HepG2 (cell line): ENCODE measurements around the gene G6PD. TPM values are rescaled to one million over a fixed set of nuclear protein-coding genes. Genes with fewer than 3 reads are reported as not detected.
A peak's percentile ranks its signal among the peaks of the same experiment; 100 is the strongest.

Source experiments
- BCL6 ChIP-seq: IDR thresholded peaks from 2 replicates; pipeline ENCODE4 v1.6.1; 2016; ENCODE audit warnings: missing genetic modification reagents, missing compliant biosample characterization
- ISX ChIP-seq: sonication (generic); formaldehyde crosslinking; conservative IDR thresholded peaks from 2 replicates; pipeline ENCODE4 v1.5.0; 2020; ENCODE audit warnings: missing genetic modification reagents
- MBNL3 ChIP-seq: fragments of 250-450 bp; sonication (Bioruptor Pico); conservative IDR thresholded peaks from 2 replicates; pipeline ENCODE4 v1.8.0; 2022; ENCODE audit warnings: mild to moderate bottlenecking, inconsistent platforms
- MXI1 ChIP-seq: IDR thresholded peaks from 3 replicates; pipeline ENCODE4 v1.6.1; 2012; ENCODE audit warnings: low read depth, low read length, inconsistent platforms, borderline replicate concordance
- NFATC3 ChIP-seq: sonication (generic); formaldehyde crosslinking; IDR thresholded peaks from 2 replicates; pipeline ENCODE4 v1.5.1; 2020; ENCODE audit warnings: mild to moderate bottlenecking, missing genetic modification reagents
- NFE2L2 ChIP-seq: fragments of 150-350 bp; IDR thresholded peaks from 2 replicates; pipeline ENCODE4 v1.6.1; 2014; ENCODE audit warnings: low read length
- NFIB ChIP-seq: sonication (generic); formaldehyde crosslinking; IDR thresholded peaks from 2 replicates; pipeline ENCODE4 v1.9.0; 2021; ENCODE audit warnings: missing genetic modification reagents, mild to moderate bottlenecking, borderline replicate concordance
- SSRP1 ChIP-seq: IDR thresholded peaks from 2 replicates; pipeline ENCODE4 v1.6.1; 2016; ENCODE audit warnings: control low read depth
- ZNF441 ChIP-seq: sonication (generic); formaldehyde crosslinking; IDR thresholded peaks from 2 replicates; pipeline ENCODE4 v1.7.0; 2021; ENCODE audit warnings: missing genetic modification reagents, borderline replicate concordance
- ZNF530 ChIP-seq: sonication (generic); formaldehyde crosslinking; IDR thresholded peaks from 2 replicates; pipeline ENCODE4 v1.5.0; 2020; ENCODE audit warnings: low read depth, mild to moderate bottlenecking, missing genetic modification reagents
- ZNF570 ChIP-seq: sonication (generic); formaldehyde crosslinking; IDR thresholded peaks from 2 replicates; pipeline ENCODE4 v1.4.0; 2020; ENCODE audit warnings: mild to moderate bottlenecking, missing genetic modification reagents, borderline replicate concordance
- ZNF670 ChIP-seq: sonication (generic); formaldehyde crosslinking; IDR thresholded peaks from 2 replicates; pipeline ENCODE4 v1.8.0; 2022; ENCODE audit warnings: mild to moderate bottlenecking, missing genetic modification reagents, borderline replicate concordance
- ZNF766 ChIP-seq: sonication (generic); formaldehyde crosslinking; IDR thresholded peaks from 2 replicates; pipeline ENCODE4 v1.5.0; 2020; ENCODE audit warnings: missing genetic modification reagents, borderline replicate concordance
- ZNF777 ChIP-seq: sonication (generic); formaldehyde crosslinking; IDR thresholded peaks from 2 replicates; pipeline ENCODE4 v1.4.0; 2020; ENCODE audit warnings: missing genetic modification reagents
- polyA plus RNA-seq, 8 experiments: library from polyadenylated mRNA; depleted of rRNA in 3 of 8; stranded (reverse) in 7 of 8; unstranded in 1 of 8; fragments of >200 nt; fragmentation: Illumina TruSeq in 4 of 8; extraction: Trizol in 4 of 8; gene quantifications; 2 replicates each; pipeline versions ENCODE4 v1.2.1 to v1.2.3, GENCODE V29; 2011 to 2016; ENCODE audit warnings: low read depth in 4 of 8, missing spikeins in 1 of 8, mixed read lengths in 1 of 8; ENCODE audit not compliant: insufficient read depth in 1 of 8
- total RNA-seq, 5 experiments: library from RNA; depleted of rRNA; stranded (reverse); fragments of >200 nt; fragmentation: Illumina TruSeq; extraction: Trizol; gene quantifications; 2 replicates each; pipeline ENCODE4 v1.2.3, GENCODE V29; 2016; ENCODE audit warnings: low read depth in 1 of 5
- TF ChIP-seq, protein P1 (sequence below): IDR thresholded peaks from 2 replicates; pipeline ENCODE4 v1.6.1; 2016
- TF ChIP-seq, protein P2 (sequence below): conservative IDR thresholded peaks from 2 replicates; pipeline ENCODE4 v1.6.1; 2018; ENCODE audit warnings: missing genetic modification reagents
- TF ChIP-seq, protein P3 (sequence below): sonication (generic); formaldehyde crosslinking; IDR thresholded peaks from 2 replicates; pipeline ENCODE4 v1.4.0; 2020; ENCODE audit warnings: mild to moderate bottlenecking, missing genetic modification reagents
- TF ChIP-seq, protein P4 (sequence below): sonication (generic); formaldehyde crosslinking; IDR thresholded peaks from 2 replicates; pipeline ENCODE4 v1.5.0; 2020; ENCODE audit warnings: mild to moderate bottlenecking, missing genetic modification reagents
- TF ChIP-seq, protein P5 (sequence below): sonication (generic); formaldehyde crosslinking; IDR thresholded peaks from 2 replicates; pipeline ENCODE4 v1.8.0; 2022; ENCODE audit warnings: mild to moderate bottlenecking, missing genetic modification reagents; ENCODE audit not compliant: insufficient replicate concordance
- TF ChIP-seq, protein P6 (sequence below): sonication (generic); formaldehyde crosslinking; IDR thresholded peaks from 2 replicates; pipeline ENCODE4 v1.5.1; 2020; ENCODE audit warnings: mild to moderate bottlenecking, moderate library complexity, missing genetic modification reagents

Gene G6PD
- total and polyA plus RNA-seq, 2 of the 13 experiments (the other 11 are each of a cell fraction or from before 2014, with no cell fraction given): 18.8 to 28.8 TPM

DNA sequence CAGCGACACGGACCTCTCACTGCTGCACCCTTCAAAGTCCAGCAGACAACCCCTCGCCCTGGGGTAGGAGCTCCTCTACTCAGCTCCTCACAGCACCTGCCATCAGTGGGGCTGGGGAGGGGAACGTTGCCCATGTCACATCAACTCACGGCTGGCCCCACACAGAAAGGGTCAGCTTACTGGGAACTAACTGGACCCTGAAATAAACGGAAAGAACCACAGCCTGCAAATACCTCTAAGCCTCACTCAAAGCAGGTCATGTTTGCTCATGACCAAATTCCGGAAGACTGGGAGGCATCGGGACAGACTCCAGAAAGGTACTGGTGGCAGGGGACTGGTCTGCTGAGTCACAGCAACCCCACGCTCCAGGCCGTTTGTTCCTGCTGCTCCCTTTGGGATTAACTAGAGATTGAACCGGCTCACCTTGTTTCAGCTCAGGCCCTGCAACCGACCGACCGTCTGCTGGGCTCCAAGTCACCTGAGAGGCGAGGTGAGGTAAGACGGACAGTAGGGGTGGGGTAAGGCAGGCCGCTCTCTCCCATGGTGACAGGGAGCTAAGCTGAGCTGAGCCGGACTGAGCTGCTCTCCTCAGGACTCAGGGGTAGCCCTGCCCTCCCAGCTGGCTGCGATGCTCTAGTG, 5.6 kb downstream of the G6PD start (continued):
- TF ChIP-seq NFIB (CRISPR knock-in tag) (no peak), ZNF441 (CRISPR knock-in tag) (no peak), SSRP1 (no peak), ZNF766 (CRISPR knock-in tag) (no peak), MXI1 (peak; percentile 40; the same call in 1 of the 3 replicates), ZNF570 (CRISPR knock-in tag) (no peak), MBNL3 (CRISPR knock-in tag) (no peak), ISX (CRISPR knock-in tag) (no peak), NFATC3 (no peak), ZNF670 (CRISPR knock-in tag) (no peak), NFE2L2 (peak; percentile 67; the same call in 1 of the 2 replicates), BCL6 (CRISPR knock-in tag) (peak; percentile 53; the same call in 1 of the 2 replicates), ZNF777 (no peak), ZNF530 (CRISPR knock-in tag) (no peak)
- TF ChIP-seq, protein P1, sequence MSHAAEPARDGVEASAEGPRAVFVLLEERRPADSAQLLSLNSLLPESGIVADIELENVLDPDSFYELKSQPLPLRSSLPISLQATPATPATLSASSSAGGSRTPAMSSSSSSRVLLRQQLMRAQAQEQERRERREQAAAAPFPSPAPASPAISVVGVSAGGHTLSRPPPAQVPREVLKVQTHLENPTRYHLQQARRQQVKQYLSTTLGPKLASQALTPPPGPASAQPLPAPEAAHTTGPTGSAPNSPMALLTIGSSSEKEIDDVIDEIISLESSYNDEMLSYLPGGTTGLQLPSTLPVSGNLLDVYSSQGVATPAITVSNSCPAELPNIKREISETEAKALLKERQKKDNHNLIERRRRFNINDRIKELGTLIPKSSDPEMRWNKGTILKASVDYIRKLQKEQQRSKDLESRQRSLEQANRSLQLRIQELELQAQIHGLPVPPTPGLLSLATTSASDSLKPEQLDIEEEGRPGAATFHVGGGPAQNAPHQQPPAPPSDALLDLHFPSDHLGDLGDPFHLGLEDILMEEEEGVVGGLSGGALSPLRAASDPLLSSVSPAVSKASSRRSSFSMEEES (CRISPR knock-in tag): 0 out of 2 replicates have a peak, but pooled peaks have one; percentile 35
- TF ChIP-seq, protein P2, sequence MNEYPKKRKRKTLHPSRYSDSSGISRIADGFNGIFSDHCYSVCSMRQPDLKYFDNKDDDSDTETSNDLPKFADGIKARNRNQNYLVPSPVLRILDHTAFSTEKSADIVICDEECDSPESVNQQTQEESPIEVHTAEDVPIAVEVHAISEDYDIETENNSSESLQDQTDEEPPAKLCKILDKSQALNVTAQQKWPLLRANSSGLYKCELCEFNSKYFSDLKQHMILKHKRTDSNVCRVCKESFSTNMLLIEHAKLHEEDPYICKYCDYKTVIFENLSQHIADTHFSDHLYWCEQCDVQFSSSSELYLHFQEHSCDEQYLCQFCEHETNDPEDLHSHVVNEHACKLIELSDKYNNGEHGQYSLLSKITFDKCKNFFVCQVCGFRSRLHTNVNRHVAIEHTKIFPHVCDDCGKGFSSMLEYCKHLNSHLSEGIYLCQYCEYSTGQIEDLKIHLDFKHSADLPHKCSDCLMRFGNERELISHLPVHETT: no peak
- TF ChIP-seq, protein P3, sequence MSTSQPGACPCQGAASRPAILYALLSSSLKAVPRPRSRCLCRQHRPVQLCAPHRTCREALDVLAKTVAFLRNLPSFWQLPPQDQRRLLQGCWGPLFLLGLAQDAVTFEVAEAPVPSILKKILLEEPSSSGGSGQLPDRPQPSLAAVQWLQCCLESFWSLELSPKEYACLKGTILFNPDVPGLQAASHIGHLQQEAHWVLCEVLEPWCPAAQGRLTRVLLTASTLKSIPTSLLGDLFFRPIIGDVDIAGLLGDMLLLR (CRISPR knock-in tag): no peak
- TF ChIP-seq, protein P4, sequence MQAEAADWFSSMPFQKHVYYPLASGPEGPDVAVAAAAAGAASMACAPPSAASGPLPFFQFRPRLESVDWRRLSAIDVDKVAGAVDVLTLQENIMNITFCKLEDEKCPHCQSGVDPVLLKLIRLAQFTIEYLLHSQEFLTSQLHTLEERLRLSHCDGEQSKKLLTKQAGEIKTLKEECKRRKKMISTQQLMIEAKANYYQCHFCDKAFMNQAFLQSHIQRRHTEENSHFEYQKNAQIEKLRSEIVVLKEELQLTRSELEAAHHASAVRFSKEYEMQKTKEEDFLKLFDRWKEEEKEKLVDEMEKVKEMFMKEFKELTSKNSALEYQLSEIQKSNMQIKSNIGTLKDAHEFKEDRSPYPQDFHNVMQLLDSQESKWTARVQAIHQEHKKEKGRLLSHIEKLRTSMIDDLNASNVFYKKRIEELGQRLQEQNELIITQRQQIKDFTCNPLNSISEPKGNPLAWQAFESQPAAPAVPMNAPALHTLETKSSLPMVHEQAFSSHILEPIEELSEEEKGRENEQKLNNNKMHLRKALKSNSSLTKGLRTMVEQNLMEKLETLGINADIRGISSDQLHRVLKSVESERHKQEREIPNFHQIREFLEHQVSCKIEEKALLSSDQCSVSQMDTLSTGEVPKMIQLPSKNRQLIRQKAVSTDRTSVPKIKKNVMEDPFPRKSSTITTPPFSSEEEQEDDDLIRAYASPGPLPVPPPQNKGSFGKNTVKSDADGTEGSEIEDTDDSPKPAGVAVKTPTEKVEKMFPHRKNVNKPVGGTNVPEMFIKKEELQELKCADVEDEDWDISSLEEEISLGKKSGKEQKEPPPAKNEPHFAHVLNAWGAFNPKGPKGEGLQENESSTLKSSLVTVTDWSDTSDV (CRISPR knock-in tag): no peak
- TF ChIP-seq, protein P5, sequence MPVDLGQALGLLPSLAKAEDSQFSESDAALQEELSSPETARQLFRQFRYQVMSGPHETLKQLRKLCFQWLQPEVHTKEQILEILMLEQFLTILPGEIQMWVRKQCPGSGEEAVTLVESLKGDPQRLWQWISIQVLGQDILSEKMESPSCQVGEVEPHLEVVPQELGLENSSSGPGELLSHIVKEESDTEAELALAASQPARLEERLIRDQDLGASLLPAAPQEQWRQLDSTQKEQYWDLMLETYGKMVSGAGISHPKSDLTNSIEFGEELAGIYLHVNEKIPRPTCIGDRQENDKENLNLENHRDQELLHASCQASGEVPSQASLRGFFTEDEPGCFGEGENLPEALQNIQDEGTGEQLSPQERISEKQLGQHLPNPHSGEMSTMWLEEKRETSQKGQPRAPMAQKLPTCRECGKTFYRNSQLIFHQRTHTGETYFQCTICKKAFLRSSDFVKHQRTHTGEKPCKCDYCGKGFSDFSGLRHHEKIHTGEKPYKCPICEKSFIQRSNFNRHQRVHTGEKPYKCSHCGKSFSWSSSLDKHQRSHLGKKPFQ: no peak
- TF ChIP-seq, protein P6, sequence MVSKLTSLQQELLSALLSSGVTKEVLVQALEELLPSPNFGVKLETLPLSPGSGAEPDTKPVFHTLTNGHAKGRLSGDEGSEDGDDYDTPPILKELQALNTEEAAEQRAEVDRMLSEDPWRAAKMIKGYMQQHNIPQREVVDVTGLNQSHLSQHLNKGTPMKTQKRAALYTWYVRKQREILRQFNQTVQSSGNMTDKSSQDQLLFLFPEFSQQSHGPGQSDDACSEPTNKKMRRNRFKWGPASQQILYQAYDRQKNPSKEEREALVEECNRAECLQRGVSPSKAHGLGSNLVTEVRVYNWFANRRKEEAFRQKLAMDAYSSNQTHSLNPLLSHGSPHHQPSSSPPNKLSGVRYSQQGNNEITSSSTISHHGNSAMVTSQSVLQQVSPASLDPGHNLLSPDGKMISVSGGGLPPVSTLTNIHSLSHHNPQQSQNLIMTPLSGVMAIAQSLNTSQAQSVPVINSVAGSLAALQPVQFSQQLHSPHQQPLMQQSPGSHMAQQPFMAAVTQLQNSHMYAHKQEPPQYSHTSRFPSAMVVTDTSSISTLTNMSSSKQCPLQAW (CRISPR knock-in tag): peak; percentile 13; the same call in 1 of the 2 replicates
